Measurements from ENCODE around the gene KRTAP9-7. TPM values are rescaled to one million over a fixed set of nuclear protein-coding genes. Genes with fewer than 3 reads are reported as not detected.
"Not testable (repeated sequence)": the region's sequence is repeated elsewhere in the genome, so short reads cannot be mapped to it uniquely, and the experiment has no call there.

The KRTAP9-7 gene
- total RNA-seq, 2 experiments from 2014 or later = not detected

GRCh38 chr17:41255381-41256290 is 19.9 kb upstream of the KRTAP9-7 start, which contains the start of gene KRTAP9-9:
Gene KRTAP9-9 (plus strand): TSS chr17:41255384.
- H3K27ac Mint-ChIP-seq; DNase-seq; H3K9me3 Mint-ChIP-seq; ATAC-seq (ENCODE audit: low read depth); H3K4me3 Mint-ChIP-seq; POLR2A ChIA-PET; H3K36me3 Mint-ChIP-seq; H3K4me1 Mint-ChIP-seq: not testable (repeated sequence)
- peaks cover 16% of the 10 kb centered on the region for H3K27me3 Mint-ChIP-seq

- Mint-ChIP-seq H3K36me3 (peaks cover 2% of the 10 kb centered on the region), H3K27me3 (peaks cover 16% of the 10 kb centered on the region), H3K4me3 (no peak overlapping the region), H3K9me3 (no peaks in the 10 kb centered on the region), H3K4me1 (no peaks in the 10 kb centered on the region), H3K27ac (no peak overlapping the region)
- ATAC-seq (ENCODE audit: low read depth) (no peak), DNase-seq (no peak)
- POLR2A ChIA-PET = no interaction called here
Measured at GRCh38 chr17:41256291-41256685, 19.2 kb upstream of the KRTAP9-7 start.

- POLR2A ChIA-PET = no interaction called here
- H3K27ac Mint-ChIP-seq = no peak overlapping the region
- H3K9me3 Mint-ChIP-seq = no peaks in the 10 kb centered on the region
- no peak overlapping the region for H3K4me3 Mint-ChIP-seq
- H3K4me1 Mint-ChIP-seq = no peaks in the 10 kb centered on the region
- H3K36me3 Mint-ChIP-seq = peaks cover 2% of the 10 kb centered on the region
- DNase-seq (no peak), ATAC-seq (ENCODE audit: low read depth) (no peak)
- peaks cover 16% of the 10 kb centered on the region for H3K27me3 Mint-ChIP-seq
Measured at GRCh38 chr17:41258406-41258805, 17.1 kb upstream of the KRTAP9-7 start.

- H3K9me3 Mint-ChIP-seq = no peaks in the 10 kb centered on the region
- no peak overlapping the region for H3K4me3 Mint-ChIP-seq
- peaks cover 2% of the 10 kb centered on the region for H3K36me3 Mint-ChIP-seq
- DNase-seq (no peak), ATAC-seq (ENCODE audit: low read depth) (no peak)
- H3K4me1 Mint-ChIP-seq = no peaks in the 10 kb centered on the region
- no peak overlapping the region for H3K27ac Mint-ChIP-seq
- POLR2A ChIA-PET = no interaction called here
- H3K27me3 Mint-ChIP-seq = peaks cover 12% of the 10 kb centered on the region
Measured at GRCh38 chr17:41263212-41263611, 12.3 kb upstream of the KRTAP9-7 start.

GRCh38 chr17:41264599-41264998 is 10.9 kb upstream of the KRTAP9-7 start:
- no peak overlapping the region for H3K27ac Mint-ChIP-seq
- H3K36me3 Mint-ChIP-seq = peaks cover 2% of the 10 kb centered on the region
- no peaks in the 10 kb centered on the region for H3K9me3 Mint-ChIP-seq
- POLR2A ChIA-PET = no interaction called here
- ATAC-seq (ENCODE audit: low read depth) (no peak), DNase-seq (no peak)
- peaks cover 8% of the 10 kb centered on the region for H3K27me3 Mint-ChIP-seq
- H3K4me3 Mint-ChIP-seq = no peak overlapping the region
- H3K4me1 Mint-ChIP-seq = no peaks in the 10 kb centered on the region

GRCh38 chr17:41265078-41265477 is 10.4 kb upstream of the KRTAP9-7 start, which contains the start of gene KRTAP9-6:
Gene KRTAP9-6 (plus strand): TSS chr17:41265378. CDS start chr17:41265378, 0 bp downstream.
- H3K9me3 Mint-ChIP-seq = no peaks in the 10 kb centered on the region
- H3K4me1 Mint-ChIP-seq = no peaks in the 10 kb centered on the region
- H3K27ac Mint-ChIP-seq = no peak within 1 kb of the TSS
- DNase-seq = no peak
- no peak within 1 kb of the TSS for H3K4me3 Mint-ChIP-seq
- H3K27me3 Mint-ChIP-seq = peaks cover 8% of the 10 kb centered on the region
- peaks cover 2% of the 10 kb centered on the region for H3K36me3 Mint-ChIP-seq
- POLR2A ChIA-PET = no interaction called here
- ATAC-seq (ENCODE audit: low read depth) = no peak

- POLR2A ChIA-PET = no interaction called here
- H3K4me1 Mint-ChIP-seq = no peaks in the 10 kb centered on the region
- no peaks in the 10 kb centered on the region for H3K9me3 Mint-ChIP-seq
- ATAC-seq (ENCODE audit: low read depth) (no peak), DNase-seq (no peak)
- no peak overlapping the region for H3K27ac Mint-ChIP-seq
- H3K4me3 Mint-ChIP-seq = no peak overlapping the region
- no peaks in the 10 kb centered on the region for H3K36me3 Mint-ChIP-seq
- H3K27me3 Mint-ChIP-seq = no peaks in the 10 kb centered on the region
Measured at GRCh38 chr17:41267711-41268110, 7.8 kb upstream of the KRTAP9-7 start.

GRCh38 chr17:41271323-41271722 is 4.2 kb upstream of the KRTAP9-7 start:
- H3K27ac Mint-ChIP-seq; H3K9me3 Mint-ChIP-seq; ATAC-seq (ENCODE audit: low read depth); POLR2A ChIA-PET; H3K27me3 Mint-ChIP-seq; H3K36me3 Mint-ChIP-seq; DNase-seq; H3K4me3 Mint-ChIP-seq; H3K4me1 Mint-ChIP-seq: not testable (repeated sequence)

- ATAC-seq (ENCODE audit: low read depth) (no peak), DNase-seq (no peak)
- Mint-ChIP-seq H3K9me3 (no peaks in the 10 kb centered on the region), H3K4me1 (no peaks in the 10 kb centered on the region), H3K27ac (no peak overlapping the region), H3K36me3 (no peaks in the 10 kb centered on the region), H3K4me3 (no peak overlapping the region), H3K27me3 (peaks cover 10% of the 10 kb centered on the region)
- POLR2A ChIA-PET = no interaction called here
Measured at GRCh38 chr17:41271858-41272257, 3.6 kb upstream of the KRTAP9-7 start.

- Mint-ChIP-seq H3K4me1 (no peaks in the 10 kb centered on the region), H3K36me3 (no peaks in the 10 kb centered on the region), H3K27me3 (peaks cover 13% of the 10 kb centered on the region), H3K4me3 (no peak overlapping the region), H3K9me3 (peaks cover 4% of the 10 kb centered on the region), H3K27ac (no peak overlapping the region)
- ATAC-seq (ENCODE audit: low read depth) = no peak
- POLR2A ChIA-PET = no interaction called here
- DNase-seq = no peak
Measured at GRCh38 chr17:41278176-41278955, 2.9 kb downstream of the KRTAP9-7 start.

- DNase-seq (no peak), ATAC-seq (ENCODE audit: low read depth) (no peak)
- Mint-ChIP-seq H3K9me3 (peaks cover 4% of the 10 kb centered on the region), H3K4me1 (peaks cover 2% of the 10 kb centered on the region), H3K27me3 (peaks cover 4% of the 10 kb centered on the region), H3K27ac (no peak overlapping the region), H3K4me3 (no peak overlapping the region), H3K36me3 (no peaks in the 10 kb centered on the region)
- POLR2A ChIA-PET = no interaction called here
Measured at GRCh38 chr17:41284043-41284442, 8.5 kb downstream of the KRTAP9-7 start.

- Mint-ChIP-seq H3K27ac (no peak overlapping the region), H3K27me3 (peaks cover 4% of the 10 kb centered on the region), H3K4me1 (peaks cover 2% of the 10 kb centered on the region), H3K36me3 (no peaks in the 10 kb centered on the region), H3K9me3 (peaks cover 4% of the 10 kb centered on the region), H3K4me3 (no peak overlapping the region)
- POLR2A ChIA-PET = no interaction called here
- DNase-seq = no peak
- no peak for ATAC-seq (ENCODE audit: low read depth)
Measured at GRCh38 chr17:41284546-41284945, 9.0 kb downstream of the KRTAP9-7 start.

GRCh38 chr17:41287050-41287449 is 11.6 kb downstream of the KRTAP9-7 start:
- POLR2A ChIA-PET = no interaction called here
- H3K4me1 Mint-ChIP-seq = peaks cover 2% of the 10 kb centered on the region
- H3K27ac Mint-ChIP-seq = no peak overlapping the region
- no peaks in the 10 kb centered on the region for H3K9me3 Mint-ChIP-seq
- no peak overlapping the region for H3K4me3 Mint-ChIP-seq
- no peaks in the 10 kb centered on the region for H3K36me3 Mint-ChIP-seq
- no peak for ATAC-seq (ENCODE audit: low read depth)
- H3K27me3 Mint-ChIP-seq = peaks cover 4% of the 10 kb centered on the region
- DNase-seq = no peak

GRCh38 chr17:41294016-41294415 is 18.5 kb downstream of the KRTAP9-7 start:
- Mint-ChIP-seq H3K4me1 (no peaks in the 10 kb centered on the region), H3K4me3 (no peak overlapping the region), H3K27me3 (peaks cover 4% of the 10 kb centered on the region), H3K36me3 (no peaks in the 10 kb centered on the region), H3K9me3 (no peaks in the 10 kb centered on the region), H3K27ac (no peak overlapping the region)
- ATAC-seq (ENCODE audit: low read depth) (no peak), DNase-seq (no peak)
- POLR2A ChIA-PET = no interaction called here
